ENCODE data around the gene PHYHD1. TPM values are rescaled to one million over a fixed set of nuclear protein-coding genes. Genes with fewer than 3 reads are reported as not detected.

The PHYHD1 gene
- total RNA-seq, 1 experiment from 2014 or later: 0.32 TPM

DNA sequence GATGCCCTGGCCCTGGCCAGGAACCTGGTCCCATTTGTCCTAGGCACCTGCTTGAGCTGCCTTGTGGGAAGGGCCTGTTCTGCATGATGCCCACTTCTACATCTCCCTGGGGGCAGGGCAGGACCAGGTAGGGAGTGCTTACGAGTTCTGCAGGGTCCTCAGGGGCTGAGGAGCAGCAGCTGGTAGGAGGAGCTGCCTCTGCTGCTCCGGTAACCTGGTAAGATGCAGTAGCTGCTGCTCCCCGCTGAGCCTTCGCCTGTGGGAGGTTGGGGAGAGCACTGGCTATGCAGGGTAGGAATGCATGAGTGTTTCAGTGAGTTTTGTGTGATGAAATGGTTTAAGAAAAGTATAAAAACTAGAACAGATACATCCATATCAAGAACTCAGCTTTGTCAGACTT, 25.2 kb upstream of the PHYHD1 start:
- Histone ChIP-seq H3K27ac (ENCODE audit: low read depth, low read length) (no peak overlapping the region), H3K4me1 (ENCODE audit: control insufficient read depth in 1 of 2, insufficient read depth in 2 of 2, low read length in 2 of 2) (peaks cover 3 to 28% of the 10 kb centered on the region in 2 experiments; a peak in 3 of 4 replicates), H3K4me3 (replicated peaks in 1 of 2; ENCODE audit: low read depth in 1 of 2, low read length in 2 of 2) (no peak overlapping the region), H3K9me2 (ENCODE audit: insufficient read depth) (no peaks in the 10 kb centered on the region), H3K9ac (ENCODE audit: low read length) (no peak overlapping the region), H3K36me3 (ENCODE audit: control insufficient read depth in 1 of 2, insufficient read depth in 2 of 2, low read length in 2 of 2) (peaks cover 2 to 4% of the 10 kb centered on the region in 2 experiments; a peak in 1 of 4 replicates), H4K20me1 (ENCODE audit: insufficient read depth) (no peaks in the 10 kb centered on the region), H3K79me2 (ENCODE audit: insufficient read depth, low read length) (peaks cover 6% of the 10 kb centered on the region; the same call in 1 of the 2 replicates), H3K27me3 (ENCODE audit: insufficient read depth, low read length) (no peaks in the 10 kb centered on the region), H3K4me2 (ENCODE audit: low read length) (no peak overlapping the region), H2AFZ (ENCODE audit: low read depth, low read length, poor library complexity, severe bottlenecking) (no peak overlapping the region), H3K9me3 (ENCODE audit: control insufficient read depth in 1 of 2, insufficient read depth in 1 of 2, low read depth in 1 of 2, low read length in 2 of 2) (no peaks in the 10 kb centered on the region)
- intact Hi-C loops (cut with micrococcal nuclease): no loop called here
- DNase-seq (ENCODE audit: low read depth, low spot score) (no peak), ATAC-seq (no peak)
- ChIA-PET POLR2A (no interaction called here), CTCF (no interaction called here), RAD21 (ENCODE audit: low non-redundant PET in 1 of 2, low total read pairs in 2 of 2, uncharacterized antibody in 2 of 2, unreplicated experiment in 2 of 2) (no interaction called here)
- no peak for TF ChIP-seq FOSL1 (IDR thresholded peaks at IDR 0.05; ENCODE audit: low read depth)
- no peak for TF ChIP-seq TCF7L2 (IDR thresholded peaks at IDR 0.05; ENCODE audit: borderline replicate concordance, extremely low read depth, insufficient read depth, insufficient read length)
- TF ChIP-seq, protein P1, sequence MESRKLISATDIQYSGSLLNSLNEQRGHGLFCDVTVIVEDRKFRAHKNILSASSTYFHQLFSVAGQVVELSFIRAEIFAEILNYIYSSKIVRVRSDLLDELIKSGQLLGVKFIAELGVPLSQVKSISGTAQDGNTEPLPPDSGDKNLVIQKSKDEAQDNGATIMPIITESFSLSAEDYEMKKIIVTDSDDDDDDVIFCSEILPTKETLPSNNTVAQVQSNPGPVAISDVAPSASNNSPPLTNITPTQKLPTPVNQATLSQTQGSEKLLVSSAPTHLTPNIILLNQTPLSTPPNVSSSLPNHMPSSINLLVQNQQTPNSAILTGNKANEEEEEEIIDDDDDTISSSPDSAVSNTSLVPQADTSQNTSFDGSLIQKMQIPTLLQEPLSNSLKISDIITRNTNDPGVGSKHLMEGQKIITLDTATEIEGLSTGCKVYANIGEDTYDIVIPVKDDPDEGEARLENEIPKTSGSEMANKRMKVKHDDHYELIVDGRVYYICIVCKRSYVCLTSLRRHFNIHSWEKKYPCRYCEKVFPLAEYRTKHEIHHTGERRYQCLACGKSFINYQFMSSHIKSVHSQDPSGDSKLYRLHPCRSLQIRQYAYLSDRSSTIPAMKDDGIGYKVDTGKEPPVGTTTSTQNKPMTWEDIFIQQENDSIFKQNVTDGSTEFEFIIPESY (IDR thresholded peaks at IDR 0.05; ENCODE audit: extremely low read depth, insufficient replicate concordance, low read length): no peak
- TF ChIP-seq SIN3A (IDR thresholded peaks at IDR 0.05; ENCODE audit: low read depth): no peak
- no TSS peak for BruUV-seq (replicated peaks)

DNA sequence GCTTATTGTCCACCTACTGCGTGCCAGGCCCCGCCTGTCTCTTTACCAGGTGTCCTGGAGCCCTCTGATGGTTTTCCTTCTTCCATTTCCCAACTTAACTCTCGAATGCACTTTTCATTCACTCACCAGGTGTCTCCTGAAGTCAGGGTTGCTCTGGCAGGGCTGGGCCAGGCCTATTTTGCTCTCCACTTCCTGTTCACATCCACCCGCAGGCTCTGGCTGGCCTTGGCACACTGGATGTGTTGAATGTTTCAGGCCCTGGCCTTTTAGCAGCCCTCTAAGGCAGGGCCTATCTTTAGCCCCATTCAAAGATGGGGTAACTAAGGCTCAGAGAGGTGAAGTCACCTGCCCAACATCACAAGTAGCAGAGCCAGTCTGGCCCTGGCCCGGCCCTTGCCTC, 22.4 kb upstream of the PHYHD1 start:
- peaks cover 9 to 22% of the 10 kb centered on the region in 2 experiments for H3K4me1 ChIP-seq (ENCODE audit: control insufficient read depth in 1 of 2, insufficient read depth in 2 of 2, low read length in 2 of 2)
- no peak overlapping the region; the same call in 1 of the 2 replicates for H3K27ac ChIP-seq (ENCODE audit: low read depth, low read length)
- CTCF ChIA-PET: no interaction called here
- DNase-seq (ENCODE audit: low read depth, low spot score) (no peak), ATAC-seq (no peak)
- intact Hi-C loops (cut with micrococcal nuclease): no loop called here
- no TSS peak for BruUV-seq (replicated peaks)
- H2AFZ ChIP-seq (ENCODE audit: low read depth, low read length, poor library complexity, severe bottlenecking): no peak overlapping the region
- H3K79me2 ChIP-seq (ENCODE audit: insufficient read depth, low read length): no peaks in the 10 kb centered on the region; the same call in 1 of the 2 replicates
- TF ChIP-seq YY1 (IDR thresholded peaks at IDR 0.05; ENCODE audit: extremely low read depth, insufficient replicate concordance, low read depth, low read length) (no peak), SIN3A (IDR thresholded peaks at IDR 0.05; ENCODE audit: low read depth) (no peak)
- H3K36me3 ChIP-seq (ENCODE audit: control insufficient read depth in 1 of 2, insufficient read depth in 2 of 2, low read length in 2 of 2): 0 out of 4 replicates have a peak, but pooled peaks cover 2 to 4% of the 10 kb centered on the region in 2 experiments
- POLR2A ChIA-PET: no interaction called here
- H3K9me2 ChIP-seq (ENCODE audit: insufficient read depth): no peaks in the 10 kb centered on the region
- no peaks in the 10 kb centered on the region for H4K20me1 ChIP-seq (ENCODE audit: insufficient read depth)
- H3K27me3 ChIP-seq (ENCODE audit: insufficient read depth, low read length): no peaks in the 10 kb centered on the region
- RAD21 ChIA-PET (ENCODE audit: low non-redundant PET in 1 of 2, low total read pairs in 2 of 2, uncharacterized antibody in 2 of 2, unreplicated experiment in 2 of 2): no interaction called here
- H3K4me3 ChIP-seq (replicated peaks in 1 of 2; ENCODE audit: low read depth in 1 of 2, low read length in 2 of 2): no peak overlapping the region
- H3K4me2 ChIP-seq (ENCODE audit: low read length): no peak overlapping the region
- H3K9ac ChIP-seq (ENCODE audit: low read length): no peak overlapping the region
- H3K9me3 ChIP-seq (ENCODE audit: control insufficient read depth in 1 of 2, insufficient read depth in 1 of 2, low read depth in 1 of 2, low read length in 2 of 2): no peaks in the 10 kb centered on the region

All from HCT116 (cell line).